Measurements from ENCODE around the gene EIF4G2. TPM values are rescaled to one million over a fixed set of nuclear protein-coding genes. Genes with fewer than 3 reads are reported as not detected.
A peak's percentile ranks its signal among the peaks of the same experiment; 100 is the strongest.

Gene EIF4G2
- total RNA-seq, 1 donor from 2014 or later: 1,220 TPM

DNA sequence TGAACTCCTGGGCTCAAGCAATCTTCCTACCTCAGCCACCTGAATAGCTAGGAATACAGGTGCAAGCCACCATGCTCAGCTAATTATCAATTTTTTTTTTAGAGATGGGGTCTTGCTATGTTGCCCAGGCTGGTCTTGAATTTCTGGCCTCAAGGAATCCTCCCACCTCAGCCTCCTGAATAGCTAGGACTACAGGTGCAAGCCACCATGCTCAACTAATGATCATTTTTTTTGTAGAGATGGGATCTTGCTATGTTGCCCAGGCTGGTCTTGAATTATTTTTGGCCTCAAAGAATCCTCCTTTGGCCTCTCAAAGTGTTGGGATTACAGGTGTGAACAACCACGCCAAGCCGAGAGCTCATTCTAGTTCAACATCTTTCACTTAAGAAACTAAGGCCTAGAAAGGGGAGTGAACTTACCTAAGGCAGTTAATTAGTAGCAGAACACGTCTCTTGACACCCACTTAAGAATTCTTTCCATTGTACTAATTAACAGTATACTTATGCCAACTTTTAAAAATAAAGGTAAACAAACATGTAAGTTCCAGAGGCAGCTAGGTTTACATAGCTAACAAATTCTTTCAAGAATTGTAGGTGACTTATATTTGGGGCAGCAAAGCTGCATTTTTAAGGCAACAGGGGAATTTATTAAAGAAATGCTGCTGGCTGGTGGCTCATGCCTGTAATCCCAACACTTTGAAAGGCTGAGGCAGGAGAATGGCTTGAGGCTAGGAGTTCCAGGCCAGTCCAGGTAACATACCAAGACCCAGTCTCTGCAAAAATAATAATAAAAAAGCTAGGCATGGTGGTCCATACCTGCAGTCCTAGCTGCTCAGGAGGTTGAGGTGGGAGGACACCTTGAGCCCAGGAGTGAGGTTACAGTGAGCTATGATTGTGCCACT is 39.5 kb upstream of the EIF4G2 start:
- Mint-ChIP-seq H3K27me3 (ENCODE audit: low read depth) (no peaks in the 10 kb centered on the region), H3K27ac (no peak overlapping the region), H3K4me1 (peaks cover 6% of the 10 kb centered on the region), H3K9me3 (peaks cover 5% of the 10 kb centered on the region), H3K4me3 (no peak overlapping the region), H3K36me3 (peaks cover 16% of the 10 kb centered on the region)
- no peak for TF ChIP-seq CTCF (IDR thresholded peaks at IDR 0.05; ENCODE audit: unreplicated experiment)
- no peak for DNase-seq (ENCODE audit: low spot score in 2 of 2, unreplicated experiment in 2 of 2)

- no peak for TF ChIP-seq CTCF (IDR thresholded peaks at IDR 0.05; ENCODE audit: unreplicated experiment)
- Mint-ChIP-seq H3K9me3 (no peaks in the 10 kb centered on the region), H3K36me3 (peaks cover 6% of the 10 kb centered on the region), H3K4me3 (no peak overlapping the region), H3K4me1 (peaks cover 9% of the 10 kb centered on the region), H3K27ac (no peak overlapping the region), H3K27me3 (ENCODE audit: low read depth) (no peaks in the 10 kb centered on the region)
- no peak for DNase-seq (ENCODE audit: low spot score in 2 of 2, unreplicated experiment in 2 of 2)
These were observed 37.9 kb upstream of the EIF4G2 start for GRCh38 chr11:10846660-10847059.

GRCh38 chr11:10845589-10845988 is 36.9 kb upstream of the EIF4G2 start:
- H3K4me3 Mint-ChIP-seq: no peak overlapping the region
- no peak for TF ChIP-seq CTCF (IDR thresholded peaks at IDR 0.05; ENCODE audit: unreplicated experiment)
- H3K9me3 Mint-ChIP-seq: no peaks in the 10 kb centered on the region
- H3K36me3 Mint-ChIP-seq: peaks cover 2% of the 10 kb centered on the region
- H3K4me1 Mint-ChIP-seq: peaks cover 9% of the 10 kb centered on the region
- DNase-seq (ENCODE audit: low spot score in 2 of 2, unreplicated experiment in 2 of 2): no peak
- H3K27ac Mint-ChIP-seq: no peak overlapping the region
- H3K27me3 Mint-ChIP-seq (ENCODE audit: low read depth): no peaks in the 10 kb centered on the region

DNA sequence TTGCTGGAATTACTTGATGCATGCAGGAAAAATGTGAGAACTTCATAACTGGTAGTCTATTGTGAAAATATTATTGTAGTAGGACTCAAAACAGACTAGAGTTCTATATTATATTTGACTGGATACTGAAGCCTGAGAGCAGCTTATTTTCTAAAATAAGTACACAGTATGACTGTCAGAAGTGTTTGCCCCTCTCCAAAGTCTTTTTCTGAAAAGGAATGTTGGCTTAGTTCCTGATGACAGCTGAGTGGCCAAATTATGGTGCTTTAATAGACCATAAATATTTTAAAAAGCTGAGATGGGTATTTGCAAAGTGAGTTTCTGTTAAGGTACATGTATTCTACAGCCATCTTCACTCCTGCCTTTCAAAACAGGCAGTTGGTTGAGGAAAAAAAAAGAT is 36.1 kb upstream of the EIF4G2 start:
- Mint-ChIP-seq H3K4me1 (peaks cover 9% of the 10 kb centered on the region), H3K27me3 (ENCODE audit: low read depth) (no peaks in the 10 kb centered on the region), H3K4me3 (no peak overlapping the region), H3K9me3 (no peaks in the 10 kb centered on the region), H3K36me3 (peaks cover 2% of the 10 kb centered on the region), H3K27ac (peak overlapping the region; percentile 40)
- TF ChIP-seq CTCF (IDR thresholded peaks at IDR 0.05; ENCODE audit: unreplicated experiment): no peak
- no peak for DNase-seq (ENCODE audit: low spot score in 2 of 2, unreplicated experiment in 2 of 2)

- TF ChIP-seq CTCF (IDR thresholded peaks at IDR 0.05; ENCODE audit: unreplicated experiment): no peak
- no peaks in the 10 kb centered on the region for H3K27me3 Mint-ChIP-seq (ENCODE audit: low read depth)
- peaks cover under 1% of the 10 kb centered on the region for H3K36me3 Mint-ChIP-seq
- no peak overlapping the region for H3K4me3 Mint-ChIP-seq
- no peak for DNase-seq (ENCODE audit: low spot score in 2 of 2, unreplicated experiment in 2 of 2)
- H3K4me1 Mint-ChIP-seq: peaks cover 9% of the 10 kb centered on the region
- peak overlapping the region; percentile 40 for H3K27ac Mint-ChIP-seq
- H3K9me3 Mint-ChIP-seq: no peaks in the 10 kb centered on the region
These were observed 35.6 kb upstream of the EIF4G2 start for GRCh38 chr11:10844356-10844755.

Data from mesothelial cell of epicardium (in vitro differentiated cells).